HCT116 (cell line): Measurements from ENCODE around the gene GOLM1. TPM values are rescaled to one million over a fixed set of nuclear protein-coding genes. Genes with fewer than 3 reads are reported as not detected.

Source experiments
- ATAC-seq: fragments of 200-7000 bp; cut with Tn5 transposase; 2 replicates; pipeline ENCODE4 v1.9.1; 2020; ENCODE audit warnings: mild to moderate bottlenecking, moderate library complexity
- BruUV-seq: library from RNA; stranded (reverse); fragments of 400-500 nt; replicated peaks from 2 replicates; lab custom pipeline; 2021; lab: Mats Ljungman, UMichigan
- CTCF ChIA-PET: fragments of 300-600 bp; sonication (Branson Sonifier 250); formaldehyde crosslinking; loops from one replicate; lab custom pipeline; 2021; ENCODE audit warnings: antibody characterized with exemption; lab: Charles Lee
- POLR2A ChIA-PET: fragments of 300-600, 350-600 bp; sonication (Branson Sonifier 250); formaldehyde crosslinking; loops from one replicate; lab custom pipeline; 2021; ENCODE audit warnings: antibody characterized with exemption; lab: Charles Lee
- RAD21 ChIA-PET, 2 experiments: fragments of 300-600 bp; sonication (Branson Sonifier 250); formaldehyde crosslinking; loops; one replicate each; lab custom pipeline; 2023; ENCODE audit warnings: low total read pairs in 2 of 2; ENCODE audit not compliant: uncharacterized antibody in 2 of 2, unreplicated experiment in 2 of 2, low non-redundant PET in 1 of 2; lab: Charles Lee
- DNase-seq: peaks from one replicate; pipeline ENCODE4 v3.0.0-alpha.2; 2010; ENCODE audit warnings: low read depth, low spot score
- H2AFZ ChIP-seq: fragments of 200-600 bp; shearing (Covaris generic), sonication (generic); 2 replicates; pipeline ENCODE4 v1.6.1; 2017; ENCODE audit warnings: low read depth, mixed run types, mixed read lengths, antibody characterized with exemption, low read length; ENCODE audit not compliant: poor library complexity, severe bottlenecking
- H3K27ac ChIP-seq: 2 replicates; pipeline ENCODE4 v1.5.1; 2012; ENCODE audit warnings: low read depth, low read length
- H3K27me3 ChIP-seq: fragments of 200-600 bp; sonication (generic); 2 replicates; pipeline ENCODE4 v1.6.1; 2016; ENCODE audit warnings: mixed run types, low read length, mixed read lengths; ENCODE audit not compliant: insufficient read depth
- H3K36me3 ChIP-seq, 2 experiments: fragments of 200-500 bp in 1 of 2; fragments of 200-600 bp in 1 of 2; sonication (Bioruptor generic) in 1 of 2; sonication (generic) in 1 of 2; 2 replicates each; pipeline versions ENCODE4 v1.5.1 to v1.6.1; 2014 to 2016; ENCODE audit warnings: low read length in 2 of 2, inconsistent platforms in 1 of 2, mixed read lengths in 1 of 2, mixed run types in 1 of 2; ENCODE audit not compliant: insufficient read depth in 2 of 2, control insufficient read depth in 1 of 2
- H3K4me1 ChIP-seq, 2 experiments: fragments of 200-600 bp in 1 of 2; sonication (generic) in 1 of 2; 2 replicates each; pipeline versions ENCODE4 v1.5.1 to v1.6.1; 2012 to 2017; ENCODE audit warnings: low read length in 2 of 2, inconsistent platforms in 1 of 2, mild to moderate bottlenecking in 1 of 2, mixed read lengths in 1 of 2, mixed run types in 1 of 2, moderate library complexity in 1 of 2; ENCODE audit not compliant: insufficient read depth in 2 of 2, control insufficient read depth in 1 of 2
- H3K4me2 ChIP-seq: fragments of 200-600 bp; sonication (generic); 2 replicates; pipeline ENCODE4 v1.6.1; 2017; ENCODE audit warnings: mixed run types, low read length, mixed read lengths
- H3K4me3 ChIP-seq, 2 experiments: fragments of 200-600 bp in 1 of 2; sonication (generic) in 1 of 2; replicated peaks in 1 of 2; 2 replicates each; pipeline ENCODE4 v1.5.1; 2011 to 2016; ENCODE audit warnings: low read length in 2 of 2, control low read depth in 1 of 2, low read depth in 1 of 2, mild to moderate bottlenecking in 1 of 2, mixed read lengths in 1 of 2, mixed run types in 1 of 2
- H3K79me2 ChIP-seq: fragments of 200-600 bp; sonication (generic); 2 replicates; pipeline ENCODE4 v1.6.1; 2017; ENCODE audit warnings: mild to moderate bottlenecking, mixed run types, low read length, moderate library complexity, mixed read lengths; ENCODE audit not compliant: insufficient read depth
- H3K9ac ChIP-seq: fragments of 200-600 bp; sonication (generic); 2 replicates; pipeline ENCODE4 v1.6.1; 2016; ENCODE audit warnings: low read length, mixed read lengths
- H3K9me2 ChIP-seq: fragments of 200-600 bp; sonication (generic), shearing (Covaris generic); 2 replicates; pipeline ENCODE4 v1.6.1; 2017; ENCODE audit warnings: mixed run types, mild to moderate bottlenecking, moderate library complexity; ENCODE audit not compliant: insufficient read depth
- H3K9me3 ChIP-seq, 2 experiments: fragments of 200-500 bp in 1 of 2; fragments of 200-600 bp in 1 of 2; sonication (Bioruptor generic) in 1 of 2; sonication (generic) in 1 of 2; 2 replicates each; pipeline ENCODE4 v1.6.1; 2014 to 2017; ENCODE audit warnings: low read length in 2 of 2, mixed read lengths in 2 of 2, inconsistent platforms in 1 of 2, low read depth in 1 of 2, mild to moderate bottlenecking in 1 of 2, mixed run types in 1 of 2, moderate library complexity in 1 of 2; ENCODE audit not compliant: control insufficient read depth in 1 of 2, insufficient read depth in 1 of 2
- H4K20me1 ChIP-seq: fragments of 200-600 bp; sonication (generic), shearing (Covaris generic); 2 replicates; pipeline ENCODE4 v1.6.1; 2017; ENCODE audit warnings: mixed run types, mild to moderate bottlenecking, moderate library complexity; ENCODE audit not compliant: insufficient read depth
- CBX3 ChIP-seq: IDR thresholded peaks from 2 replicates; pipeline ENCODE4 v1.6.1; 2012; ENCODE audit warnings: low read depth
- CEBPB ChIP-seq: IDR thresholded peaks from 2 replicates; pipeline ENCODE4 v1.6.1; 2012; ENCODE audit warnings: low read depth
- CTCF ChIP-seq, 3 experiments: fragments of 200-600 bp in 1 of 3; sonication (generic) in 1 of 3; IDR thresholded peaks in 2 of 3; conservative IDR thresholded peaks in 1 of 3; 2 replicates each; pipeline ENCODE4 v1.5.1; 2012 to 2017; ENCODE audit warnings: low read depth in 2 of 3, low read length in 2 of 3, antibody characterized with exemption in 1 of 3, borderline replicate concordance in 1 of 3, control low read depth in 1 of 3, mild to moderate bottlenecking in 1 of 3, mixed read lengths in 1 of 3, mixed run types in 1 of 3, moderate library complexity in 1 of 3; ENCODE audit not compliant: insufficient read depth in 1 of 3
- ELF1 ChIP-seq: IDR thresholded peaks from 2 replicates; pipeline ENCODE4 v1.6.1; 2012; ENCODE audit warnings: low read depth, borderline replicate concordance
- EZH2 ChIP-seq: fragments of 200-600 bp; sonication (generic); IDR thresholded peaks from 2 replicates; pipeline ENCODE4 v1.6.1; 2017; ENCODE audit warnings: antibody characterized with exemption, mixed run types
- JUND ChIP-seq: IDR thresholded peaks from 2 replicates; pipeline ENCODE4 v1.6.1; 2012
- POLR2AphosphoS5 ChIP-seq: IDR thresholded peaks from 2 replicates; pipeline ENCODE4 v1.6.1; 2011; ENCODE audit warnings: mild to moderate bottlenecking, low read depth, low read length, moderate library complexity
- RAD21 ChIP-seq: IDR thresholded peaks from 2 replicates; pipeline ENCODE4 v1.6.1; 2012; ENCODE audit warnings: low read depth, mild to moderate bottlenecking
- SIN3A ChIP-seq: IDR thresholded peaks from 2 replicates; pipeline ENCODE4 v1.6.1; 2012; ENCODE audit warnings: low read depth
- SRF ChIP-seq: IDR thresholded peaks from 2 replicates; pipeline ENCODE4 v1.6.1; 2012; ENCODE audit warnings: low read depth
- YY1 ChIP-seq: IDR thresholded peaks from 2 replicates; pipeline ENCODE4 v1.6.1; 2011; ENCODE audit warnings: low read length, low read depth, moderate library complexity, mild to moderate bottlenecking; ENCODE audit not compliant: insufficient replicate concordance; ENCODE audit errors: extremely low read depth
- ZNF274 ChIP-seq: fragments of 200-500 bp; sonication (Bioruptor generic); IDR thresholded peaks from 2 replicates; pipeline ENCODE4 v1.6.1; 2014; ENCODE audit warnings: mild to moderate bottlenecking, low read depth, low read length, inconsistent platforms
- intact Hi-C: fragments of 100-400 bp; cut with micrococcal nuclease; formaldehyde crosslinking; loops from 2 replicates; pipeline ENCODE4 v1.10.0; 2022
- total RNA-seq: library from RNA; stranded (reverse); gene quantifications from one replicate; pipeline ENCODE4 v1.2.1, GENCODE V29; 2021; ENCODE audit not compliant: unreplicated experiment
- TF ChIP-seq, protein P1 (sequence below): IDR thresholded peaks from 2 replicates; pipeline ENCODE4 v1.6.1; 2012; ENCODE audit warnings: low read depth

Gene GOLM1
- total RNA-seq, 1 experiment from 2014 or later = 69.8 TPM

DNA sequence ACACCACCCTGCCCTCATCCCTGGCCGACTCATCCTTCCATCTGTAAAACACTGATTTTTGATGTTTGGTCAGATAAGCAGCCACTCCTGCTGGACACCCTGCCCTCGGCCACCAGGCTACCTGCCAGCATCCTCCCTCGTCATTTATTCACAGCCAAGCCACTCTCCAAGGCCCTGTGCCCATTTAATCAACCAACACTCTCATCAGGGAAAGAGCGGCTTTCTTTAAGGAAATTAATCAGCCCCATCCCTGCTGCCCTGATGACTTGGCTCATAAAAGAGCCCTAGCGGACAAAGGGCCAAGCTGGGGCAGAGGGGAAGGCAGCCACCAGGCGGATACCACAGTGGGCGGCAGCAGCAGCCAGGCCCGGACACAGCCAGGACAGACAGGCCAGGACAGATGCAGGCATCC lies 52.4 kb downstream of the GOLM1 start:
- ChIA-PET CTCF (no interaction called here), POLR2A (no interaction called here), RAD21 (no interaction called here)
- DNase-seq = no peak
- Histone ChIP-seq H4K20me1 (no peaks in the 10 kb centered on the region), H3K9ac (no peak overlapping the region), H3K9me3 (no peaks in the 10 kb centered on the region), H3K4me3 (no peak overlapping the region), H3K4me1 (no peaks in the 10 kb centered on the region), H3K79me2 (no peaks in the 10 kb centered on the region), H3K36me3 (no peaks in the 10 kb centered on the region), H3K27ac (no peak overlapping the region), H3K27me3 (no peaks in the 10 kb centered on the region), H3K4me2 (no peak overlapping the region), H2AFZ (no peak overlapping the region), H3K9me2 (no peaks in the 10 kb centered on the region)
- TF ChIP-seq SRF (no peak), RAD21 (no peak), CTCF (IDR thresholded peaks at IDR 0.05 in 2 of 3, conservative IDR thresholded peaks at IDR 0.05 in 1 of 3; ENCODE audit: borderline replicate concordance in 1 of 3, insufficient read depth in 1 of 3, low read depth in 2 of 3, low read length in 2 of 3) (no peak), EZH2 (no peak), CEBPB (no peak)
- no TSS peak for BruUV-seq
- ATAC-seq = no peak
- intact Hi-C loops = no loop called here

DNA sequence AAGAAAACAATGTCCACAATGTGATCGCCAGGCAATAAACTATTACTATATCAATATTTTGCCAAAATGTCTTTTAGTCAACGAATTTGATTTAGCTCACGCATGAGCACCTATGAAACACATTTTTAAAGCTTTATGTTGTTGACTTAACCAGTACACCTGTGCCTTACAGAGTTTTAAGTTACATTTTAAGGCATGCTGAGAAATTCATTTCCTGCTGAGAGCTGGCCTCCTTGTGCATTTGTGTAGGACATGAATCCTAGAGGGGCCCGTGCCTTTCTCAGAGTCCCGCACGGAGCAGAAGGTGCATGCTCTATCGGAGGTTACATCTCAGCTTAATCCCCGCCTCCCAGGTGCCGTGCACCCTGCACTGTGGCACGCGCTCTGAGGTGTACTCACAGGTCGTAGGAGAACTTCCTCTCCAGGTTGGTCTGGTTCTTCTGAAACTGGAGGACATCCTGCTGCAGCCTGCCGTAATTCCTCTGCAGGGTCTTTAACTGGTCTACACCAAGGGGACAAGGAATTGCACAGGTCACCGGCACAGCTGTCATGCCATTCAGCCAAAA lies 53.2 kb downstream of the GOLM1 start:
- Histone ChIP-seq H4K20me1 (no peaks in the 10 kb centered on the region), H3K9me2 (no peaks in the 10 kb centered on the region), H3K4me3 (no peak overlapping the region), H3K4me1 (no peaks in the 10 kb centered on the region), H3K79me2 (no peaks in the 10 kb centered on the region), H3K9me3 (no peaks in the 10 kb centered on the region), H3K27me3 (no peaks in the 10 kb centered on the region), H3K27ac (no peak overlapping the region), H3K36me3 (no peaks in the 10 kb centered on the region), H3K9ac (no peak overlapping the region), H3K4me2 (no peak overlapping the region), H2AFZ (no peak overlapping the region)
- intact Hi-C loops = no loop called here
- BruUV-seq = no TSS peak
- ChIA-PET POLR2A (no interaction called here), CTCF (no interaction called here), RAD21 (no interaction called here)
- TF ChIP-seq SIN3A (no peak), ELF1 (no peak), YY1 (no peak), JUND (no peak), POLR2AphosphoS5 (no peak), EZH2 (no peak), ZNF274 (no peak), CBX3 (no peak)
- TF ChIP-seq, protein P1, sequence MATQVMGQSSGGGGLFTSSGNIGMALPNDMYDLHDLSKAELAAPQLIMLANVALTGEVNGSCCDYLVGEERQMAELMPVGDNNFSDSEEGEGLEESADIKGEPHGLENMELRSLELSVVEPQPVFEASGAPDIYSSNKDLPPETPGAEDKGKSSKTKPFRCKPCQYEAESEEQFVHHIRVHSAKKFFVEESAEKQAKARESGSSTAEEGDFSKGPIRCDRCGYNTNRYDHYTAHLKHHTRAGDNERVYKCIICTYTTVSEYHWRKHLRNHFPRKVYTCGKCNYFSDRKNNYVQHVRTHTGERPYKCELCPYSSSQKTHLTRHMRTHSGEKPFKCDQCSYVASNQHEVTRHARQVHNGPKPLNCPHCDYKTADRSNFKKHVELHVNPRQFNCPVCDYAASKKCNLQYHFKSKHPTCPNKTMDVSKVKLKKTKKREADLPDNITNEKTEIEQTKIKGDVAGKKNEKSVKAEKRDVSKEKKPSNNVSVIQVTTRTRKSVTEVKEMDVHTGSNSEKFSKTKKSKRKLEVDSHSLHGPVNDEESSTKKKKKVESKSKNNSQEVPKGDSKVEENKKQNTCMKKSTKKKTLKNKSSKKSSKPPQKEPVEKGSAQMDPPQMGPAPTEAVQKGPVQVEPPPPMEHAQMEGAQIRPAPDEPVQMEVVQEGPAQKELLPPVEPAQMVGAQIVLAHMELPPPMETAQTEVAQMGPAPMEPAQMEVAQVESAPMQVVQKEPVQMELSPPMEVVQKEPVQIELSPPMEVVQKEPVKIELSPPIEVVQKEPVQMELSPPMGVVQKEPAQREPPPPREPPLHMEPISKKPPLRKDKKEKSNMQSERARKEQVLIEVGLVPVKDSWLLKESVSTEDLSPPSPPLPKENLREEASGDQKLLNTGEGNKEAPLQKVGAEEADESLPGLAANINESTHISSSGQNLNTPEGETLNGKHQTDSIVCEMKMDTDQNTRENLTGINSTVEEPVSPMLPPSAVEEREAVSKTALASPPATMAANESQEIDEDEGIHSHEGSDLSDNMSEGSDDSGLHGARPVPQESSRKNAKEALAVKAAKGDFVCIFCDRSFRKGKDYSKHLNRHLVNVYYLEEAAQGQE = no peak
- ATAC-seq (no peak), DNase-seq (no peak)
